Loucy (cell line): Measurements from ENCODE around the gene RABGGTA.

ENCODE experiments used
- H2AFZ ChIP-seq: fragments of 200-600 bp; sonication (generic); 2 replicates; pipeline ENCODE4 v1.6.0; 2016; ENCODE audit warnings: antibody characterized with exemption, mild to moderate bottlenecking, low read length, moderate library complexity
- H3F3A ChIP-seq: fragments of 200-600 bp; 2 replicates; pipeline ENCODE4 v1.6.0; 2016; ENCODE audit warnings: antibody characterized with exemption, low read depth, mild to moderate bottlenecking
- H3K27me3 ChIP-seq: fragments of 200-600 bp; sonication (generic); 2 replicates; pipeline ENCODE4 v1.6.1; 2014; ENCODE audit warnings: low read length, mild to moderate bottlenecking; ENCODE audit not compliant: insufficient read depth, poor library complexity, severe bottlenecking
- H3K36me3 ChIP-seq: fragments of 200-600 bp; sonication (generic); 2 replicates; pipeline ENCODE4 v1.6.1; 2016; ENCODE audit warnings: low read length; ENCODE audit not compliant: insufficient read depth
- H3K4me1 ChIP-seq: fragments of 200-600 bp; sonication (generic); 2 replicates; pipeline ENCODE4 v1.5.1; 2014; ENCODE audit warnings: low read length, mild to moderate bottlenecking; ENCODE audit not compliant: insufficient read depth, poor library complexity, severe bottlenecking
- H3K4me2 ChIP-seq: fragments of 200-600 bp; sonication (generic); 2 replicates; pipeline ENCODE4 v1.6.0; 2014; ENCODE audit warnings: antibody characterized with exemption, low read length, low read depth, mild to moderate bottlenecking; ENCODE audit not compliant: poor library complexity, severe bottlenecking
- H3K4me3 ChIP-seq: fragments of 200-600 bp; sonication (generic); 2 replicates; pipeline ENCODE4 v1.5.1; 2014; ENCODE audit warnings: low read length, mild to moderate bottlenecking, mixed read lengths; ENCODE audit not compliant: poor library complexity, severe bottlenecking
- H3K79me2 ChIP-seq: fragments of 200-600 bp; sonication (generic); 2 replicates; pipeline ENCODE4 v1.6.1; 2014; ENCODE audit warnings: low read length; ENCODE audit not compliant: insufficient read depth
- H3K9ac ChIP-seq: fragments of 200-600 bp; sonication (generic); 2 replicates; pipeline ENCODE4 v1.6.0; 2014; ENCODE audit warnings: mild to moderate bottlenecking, low read depth, low read length, moderate library complexity; ENCODE audit not compliant: poor library complexity, severe bottlenecking
- H3K9me2 ChIP-seq: fragments of 200-600 bp; sonication (generic); replicated peaks from 2 replicates; pipeline ENCODE4 v1.6.1; 2016; ENCODE audit warnings: low read depth, low read length, mixed read lengths
- H3K9me3 ChIP-seq: fragments of 200-600 bp; sonication (generic); 2 replicates; pipeline ENCODE4 v1.6.1; 2014; ENCODE audit warnings: mild to moderate bottlenecking, antibody characterized with exemption, low read length, low read depth; ENCODE audit not compliant: insufficient read depth
- H4K20me1 ChIP-seq: fragments of 200-600 bp; sonication (generic); 2 replicates; pipeline ENCODE4 v1.6.0; 2014; ENCODE audit warnings: antibody characterized with exemption, low read length, mild to moderate bottlenecking; ENCODE audit not compliant: insufficient read depth, poor library complexity, severe bottlenecking
- EZH2phosphoT487 ChIP-seq: fragments of 200-600 bp; IDR thresholded peaks from 2 replicates; pipeline ENCODE4 v1.6.1; 2018; ENCODE audit warnings: antibody characterized with exemption, mild to moderate bottlenecking, moderate library complexity, borderline replicate concordance
- TF ChIP-seq, protein P1 (sequence below): fragments of 200-600 bp; sonication (generic); conservative IDR thresholded peaks from 2 replicates; pipeline ENCODE4 v1.5.1; 2014; ENCODE audit warnings: mild to moderate bottlenecking, antibody characterized with exemption, low read length

RABGGTA gene

DNA sequence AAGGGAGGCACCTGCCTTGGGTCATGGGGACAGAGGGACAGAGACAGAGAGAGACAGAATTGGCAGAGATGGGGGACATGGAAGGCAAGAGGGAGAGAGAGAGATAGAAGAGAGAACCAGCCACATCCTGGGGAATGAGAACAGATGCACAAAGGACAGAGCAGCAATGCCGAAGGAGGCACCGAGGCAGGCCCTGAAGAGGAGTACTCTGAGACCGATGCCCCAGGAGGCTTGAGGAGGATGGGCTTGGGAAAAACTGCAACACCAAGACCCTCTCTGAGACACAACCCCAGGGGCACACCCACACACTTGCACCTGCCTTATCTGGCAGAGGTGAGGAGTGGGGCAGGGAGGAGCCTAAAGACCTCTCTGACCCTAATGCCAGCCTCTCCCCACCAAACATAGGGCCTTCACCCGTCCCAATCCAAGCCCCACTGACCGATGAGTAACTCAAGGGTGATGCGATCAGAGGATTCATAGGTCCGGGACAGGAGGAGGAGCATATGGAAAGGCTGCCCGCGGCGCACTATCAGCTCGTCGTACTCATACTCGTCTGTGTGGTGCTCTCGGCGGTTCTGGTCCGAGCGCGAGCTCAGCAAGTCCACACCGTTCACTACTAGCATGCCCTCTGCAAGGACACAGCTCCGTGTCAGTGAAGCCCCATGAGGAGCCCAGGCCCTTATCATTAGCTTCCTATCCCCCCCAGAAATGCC, 10.0 kb downstream of the RABGGTA start:
- Histone ChIP-seq H3K27me3 (no peaks in the 10 kb centered on the region), H3K9me3 (no peaks in the 10 kb centered on the region), H3F3A (no peaks in the 10 kb centered on the region), H2AFZ (no peak overlapping the region), H3K4me2 (no peak overlapping the region), H4K20me1 (no peaks in the 10 kb centered on the region), H3K9me2 (no peaks in the 10 kb centered on the region), H3K9ac (no peak overlapping the region), H3K79me2 (no peaks in the 10 kb centered on the region), H3K4me1 (no peaks in the 10 kb centered on the region), H3K4me3 (no peak overlapping the region), H3K36me3 (no peaks in the 10 kb centered on the region)
- TF ChIP-seq, protein P1, sequence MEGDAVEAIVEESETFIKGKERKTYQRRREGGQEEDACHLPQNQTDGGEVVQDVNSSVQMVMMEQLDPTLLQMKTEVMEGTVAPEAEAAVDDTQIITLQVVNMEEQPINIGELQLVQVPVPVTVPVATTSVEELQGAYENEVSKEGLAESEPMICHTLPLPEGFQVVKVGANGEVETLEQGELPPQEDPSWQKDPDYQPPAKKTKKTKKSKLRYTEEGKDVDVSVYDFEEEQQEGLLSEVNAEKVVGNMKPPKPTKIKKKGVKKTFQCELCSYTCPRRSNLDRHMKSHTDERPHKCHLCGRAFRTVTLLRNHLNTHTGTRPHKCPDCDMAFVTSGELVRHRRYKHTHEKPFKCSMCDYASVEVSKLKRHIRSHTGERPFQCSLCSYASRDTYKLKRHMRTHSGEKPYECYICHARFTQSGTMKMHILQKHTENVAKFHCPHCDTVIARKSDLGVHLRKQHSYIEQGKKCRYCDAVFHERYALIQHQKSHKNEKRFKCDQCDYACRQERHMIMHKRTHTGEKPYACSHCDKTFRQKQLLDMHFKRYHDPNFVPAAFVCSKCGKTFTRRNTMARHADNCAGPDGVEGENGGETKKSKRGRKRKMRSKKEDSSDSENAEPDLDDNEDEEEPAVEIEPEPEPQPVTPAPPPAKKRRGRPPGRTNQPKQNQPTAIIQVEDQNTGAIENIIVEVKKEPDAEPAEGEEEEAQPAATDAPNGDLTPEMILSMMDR, result no peak
- no peak for TF ChIP-seq EZH2phosphoT487

DNA sequence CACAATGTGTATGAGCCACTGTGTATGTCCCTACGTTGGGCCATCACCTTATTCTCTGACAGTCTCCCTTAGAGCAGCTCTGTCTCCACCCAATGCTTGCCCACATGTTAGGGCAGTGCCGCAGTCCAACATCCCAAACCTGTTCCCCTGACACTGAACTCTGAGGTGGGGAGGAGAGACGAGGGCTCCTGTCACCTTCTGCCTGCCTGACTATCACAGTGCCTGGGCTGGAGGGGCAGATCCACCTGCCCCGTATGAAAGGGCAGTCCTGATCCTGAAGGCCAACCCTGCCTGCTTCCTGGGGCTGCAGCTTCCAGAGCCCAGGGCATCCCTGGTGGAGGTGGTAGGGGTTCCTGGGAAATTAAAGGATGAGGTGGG, 10.6 kb downstream of the RABGGTA start:
- H3K4me1 ChIP-seq, result no peaks in the 10 kb centered on the region
- no peaks in the 10 kb centered on the region for H3K27me3 ChIP-seq
- H3K79me2 ChIP-seq, result no peaks in the 10 kb centered on the region
- no peak overlapping the region for H3K9ac ChIP-seq
- no peaks in the 10 kb centered on the region for H4K20me1 ChIP-seq
- no peaks in the 10 kb centered on the region for H3K9me3 ChIP-seq
- no peak for TF ChIP-seq EZH2phosphoT487
- TF ChIP-seq, protein P1, result no peak
- no peak overlapping the region for H2AFZ ChIP-seq
- no peak overlapping the region for H3K4me3 ChIP-seq
- no peak overlapping the region for H3K4me2 ChIP-seq
- no peaks in the 10 kb centered on the region for H3F3A ChIP-seq
- no peaks in the 10 kb centered on the region for H3K36me3 ChIP-seq
- H3K9me2 ChIP-seq, result no peaks in the 10 kb centered on the region

DNA sequence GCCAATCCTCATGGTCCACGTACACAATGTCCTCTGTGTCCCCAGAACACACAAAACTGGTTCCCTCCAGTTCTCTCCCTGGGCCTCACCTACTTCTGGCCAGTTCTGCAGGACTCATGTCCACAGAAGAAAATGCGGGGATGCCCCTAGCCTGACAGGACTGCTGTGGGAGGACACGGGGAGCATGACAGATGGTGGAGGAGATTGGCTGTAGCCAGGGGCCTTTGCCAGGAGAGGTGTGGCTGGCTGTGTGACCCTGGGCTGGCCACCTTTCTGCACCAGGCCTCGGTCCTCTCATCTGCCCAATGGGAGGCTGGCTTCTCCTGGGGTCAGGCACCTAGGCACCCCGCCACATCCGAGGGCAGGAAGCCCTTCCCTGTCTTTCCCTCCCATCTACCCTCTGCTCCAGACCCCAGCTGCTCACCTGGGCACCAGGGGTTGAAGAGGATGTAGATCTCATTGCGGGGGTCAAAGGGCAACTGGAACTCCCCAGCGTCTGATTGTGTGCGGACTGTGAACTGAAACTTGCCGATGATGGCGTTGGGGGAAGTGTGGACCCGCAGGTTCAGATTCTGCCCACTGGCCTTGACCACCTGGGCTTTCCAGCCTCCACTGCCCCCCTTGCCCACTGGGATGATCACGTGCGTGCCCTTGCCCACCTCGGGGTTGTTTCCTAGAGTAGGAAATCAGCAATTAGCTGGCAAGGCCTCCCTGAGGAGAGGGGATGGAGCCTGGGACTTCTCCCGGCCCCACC, 11.2 kb downstream of the RABGGTA start:
- H3K9ac ChIP-seq, result no peak overlapping the region
- no peak overlapping the region for H3K4me2 ChIP-seq
- H3K4me1 ChIP-seq, result no peaks in the 10 kb centered on the region

More for the DNA sequence above, 11.2 kb downstream of the RABGGTA start:
- Histone ChIP-seq H3K79me2 (no peaks in the 10 kb centered on the region), H4K20me1 (no peaks in the 10 kb centered on the region), H3K4me3 (no peak overlapping the region), H3K9me2 (no peaks in the 10 kb centered on the region), H3K36me3 (no peaks in the 10 kb centered on the region), H3K9me3 (no peaks in the 10 kb centered on the region), H3K27me3 (no peaks in the 10 kb centered on the region), H2AFZ (no peak overlapping the region), H3F3A (no peaks in the 10 kb centered on the region)
- TF ChIP-seq, protein P1, result no peak
- TF ChIP-seq EZH2phosphoT487, result no peak
